ENCODE data around the gene IRF5.

IRF5 gene

DNA sequence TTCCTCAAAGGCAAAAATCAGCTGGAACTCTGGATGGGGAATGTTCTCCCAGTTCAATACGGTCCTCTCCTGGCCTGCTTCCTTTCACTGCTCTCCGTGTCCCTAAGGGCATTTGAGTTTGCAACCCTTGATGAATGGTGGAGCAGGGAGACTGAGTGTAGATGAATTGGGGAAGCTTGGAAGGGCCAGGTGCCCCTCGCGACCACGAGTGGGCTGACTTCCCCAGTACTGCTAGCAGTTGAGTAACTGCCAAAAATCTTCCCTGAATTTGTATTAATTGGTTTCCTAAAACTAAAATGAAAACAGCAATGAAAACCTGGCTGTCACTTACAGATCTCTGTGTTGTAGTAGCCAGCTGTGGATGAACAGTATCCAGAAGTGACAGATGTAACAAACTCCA, 13.6 kb downstream of the IRF5 start:
- in situ Hi-C loops (cut with HindIII; ENCODE audit: low sequenced_read_pairs), result no loop called here
- DNase-seq (ENCODE audit: low read depth, low spot score), result no peak
- TF ChIP-seq, protein P1, sequence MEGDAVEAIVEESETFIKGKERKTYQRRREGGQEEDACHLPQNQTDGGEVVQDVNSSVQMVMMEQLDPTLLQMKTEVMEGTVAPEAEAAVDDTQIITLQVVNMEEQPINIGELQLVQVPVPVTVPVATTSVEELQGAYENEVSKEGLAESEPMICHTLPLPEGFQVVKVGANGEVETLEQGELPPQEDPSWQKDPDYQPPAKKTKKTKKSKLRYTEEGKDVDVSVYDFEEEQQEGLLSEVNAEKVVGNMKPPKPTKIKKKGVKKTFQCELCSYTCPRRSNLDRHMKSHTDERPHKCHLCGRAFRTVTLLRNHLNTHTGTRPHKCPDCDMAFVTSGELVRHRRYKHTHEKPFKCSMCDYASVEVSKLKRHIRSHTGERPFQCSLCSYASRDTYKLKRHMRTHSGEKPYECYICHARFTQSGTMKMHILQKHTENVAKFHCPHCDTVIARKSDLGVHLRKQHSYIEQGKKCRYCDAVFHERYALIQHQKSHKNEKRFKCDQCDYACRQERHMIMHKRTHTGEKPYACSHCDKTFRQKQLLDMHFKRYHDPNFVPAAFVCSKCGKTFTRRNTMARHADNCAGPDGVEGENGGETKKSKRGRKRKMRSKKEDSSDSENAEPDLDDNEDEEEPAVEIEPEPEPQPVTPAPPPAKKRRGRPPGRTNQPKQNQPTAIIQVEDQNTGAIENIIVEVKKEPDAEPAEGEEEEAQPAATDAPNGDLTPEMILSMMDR (IDR thresholded peaks at IDR 0.05; ENCODE audit: low read depth, low read length), result no peak
- no peak overlapping the region for H3K4me3 ChIP-seq (ENCODE audit: low read depth, low read length)

DNA sequence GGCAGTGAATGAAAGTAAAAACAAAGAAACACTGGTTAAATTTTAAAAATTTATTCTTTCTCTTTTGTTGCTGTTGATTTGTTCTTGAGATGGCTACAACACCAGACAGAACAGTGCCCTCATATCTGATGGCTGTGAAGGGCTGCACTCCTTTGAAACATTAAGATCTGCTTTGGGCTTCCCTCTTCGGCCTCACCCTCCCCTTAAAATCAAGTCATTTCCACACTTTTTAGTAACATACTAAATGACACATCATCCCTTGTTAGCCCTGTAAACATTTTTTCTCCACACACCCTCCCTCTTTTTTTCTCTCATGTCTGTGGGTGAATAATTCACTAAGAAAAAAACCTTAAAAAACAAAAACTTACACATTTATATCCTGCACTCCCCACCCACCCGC, 16.4 kb downstream of the IRF5 start:
- H3K4me3 ChIP-seq (ENCODE audit: low read depth, low read length), result no peak overlapping the region
- in situ Hi-C loops (cut with HindIII; ENCODE audit: low sequenced_read_pairs), result no loop called here
- TF ChIP-seq, protein P1 (IDR thresholded peaks at IDR 0.05; ENCODE audit: low read depth, low read length), result no peak
- DNase-seq (ENCODE audit: low read depth, low spot score), result no peak

DNA sequence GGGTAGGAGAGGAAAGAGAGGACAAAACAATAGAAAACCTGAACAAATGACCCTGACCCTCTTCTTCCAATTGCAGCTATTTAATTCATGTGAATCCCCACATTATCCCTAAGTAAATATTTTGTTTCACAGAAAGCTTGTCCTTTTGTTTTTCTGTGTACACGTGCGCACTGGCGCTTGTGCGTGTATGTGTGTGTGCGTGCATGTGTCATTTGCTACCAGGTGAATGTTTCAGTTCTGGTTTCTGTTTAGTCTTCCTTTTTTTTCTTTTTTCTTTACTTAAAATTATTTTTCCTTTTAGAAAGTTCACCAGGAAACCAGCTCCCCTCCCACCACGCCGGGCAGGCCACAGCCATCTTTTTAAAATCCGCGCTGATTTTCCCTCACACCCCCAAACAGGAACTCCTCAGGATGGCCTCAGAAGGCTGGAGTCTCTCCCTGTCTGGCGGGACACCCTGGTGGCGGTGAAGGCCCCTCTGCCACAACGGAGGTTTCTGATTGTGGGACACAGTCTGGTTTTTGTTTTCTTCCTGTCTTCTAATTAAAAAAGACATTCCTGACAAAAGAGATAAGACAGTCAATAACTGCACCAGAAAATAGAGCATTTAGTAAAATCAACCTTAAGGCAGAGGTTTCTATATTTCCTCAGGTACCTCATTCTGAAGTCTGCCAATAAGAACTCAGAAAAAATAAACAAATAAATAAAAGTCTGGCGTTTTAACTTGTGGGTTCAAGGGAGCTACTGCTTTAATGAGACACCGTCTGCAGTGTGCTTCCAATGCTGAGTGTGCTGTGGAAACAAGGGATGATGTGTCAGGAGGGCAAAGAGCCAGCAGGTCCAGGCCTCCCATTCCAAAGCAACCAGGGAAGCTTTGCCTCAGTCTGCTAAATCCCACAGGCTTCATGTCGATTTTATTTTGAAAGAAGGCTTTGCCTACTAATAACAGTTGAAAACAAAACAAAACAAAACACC, 17.4 kb downstream of the IRF5 start:
- in situ Hi-C loops (cut with HindIII; ENCODE audit: low sequenced_read_pairs), result no loop called here
- TF ChIP-seq, protein P1 (IDR thresholded peaks at IDR 0.05; ENCODE audit: low read depth, low read length), result no peak
- no peak overlapping the region for H3K4me3 ChIP-seq (ENCODE audit: low read depth, low read length)
- DNase-seq (ENCODE audit: low read depth, low spot score), result peak; percentile 69

DNA sequence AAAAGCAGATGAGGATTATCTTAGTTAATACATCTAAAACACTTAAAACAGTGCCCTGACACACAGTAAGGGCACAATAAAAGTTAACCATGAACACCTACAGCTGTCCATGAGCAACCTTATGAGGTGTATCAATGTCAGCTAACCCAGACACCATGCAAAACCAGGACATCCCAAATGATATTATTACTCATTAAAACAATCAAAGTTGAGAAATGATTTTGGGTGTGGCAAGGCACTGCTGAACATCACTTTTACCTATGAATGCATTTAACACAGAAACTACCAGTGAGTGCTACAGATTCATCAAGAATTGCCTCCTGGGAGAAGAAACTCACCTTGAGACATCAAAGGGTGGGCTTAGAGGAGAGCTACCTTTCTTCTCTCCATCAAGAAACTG, 18.3 kb downstream of the IRF5 start:
- in situ Hi-C loops (cut with HindIII; ENCODE audit: low sequenced_read_pairs), result no loop called here
- H3K4me3 ChIP-seq (ENCODE audit: low read depth, low read length), result no peak overlapping the region
- no peak for DNase-seq (ENCODE audit: low read depth, low spot score)
- TF ChIP-seq, protein P1 (IDR thresholded peaks at IDR 0.05; ENCODE audit: low read depth, low read length), result no peak

DNA sequence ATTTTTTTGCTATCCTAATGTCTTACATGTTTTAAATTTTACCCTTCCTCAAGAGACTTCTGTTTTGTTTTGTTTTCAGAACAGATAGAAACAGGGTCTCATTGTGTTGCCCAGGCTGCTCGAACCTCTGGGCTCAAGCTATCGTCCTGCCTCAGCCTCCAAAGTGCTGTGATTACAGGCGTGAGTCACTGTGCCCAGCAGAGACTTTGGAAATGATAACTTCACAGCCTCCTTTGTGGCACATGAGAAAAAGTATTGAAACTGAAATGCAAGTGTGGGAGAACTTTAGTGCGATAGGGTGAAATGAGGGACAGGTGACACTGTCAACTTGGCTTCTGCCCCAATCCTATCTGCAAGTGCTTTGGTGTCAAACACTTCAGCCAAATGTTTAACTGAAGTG, 21.6 kb downstream of the IRF5 start:
- in situ Hi-C loops (cut with HindIII; ENCODE audit: low sequenced_read_pairs), result no loop called here
- no peak for DNase-seq (ENCODE audit: low read depth, low spot score)
- no peak overlapping the region for H3K4me3 ChIP-seq (ENCODE audit: low read depth, low read length)
- TF ChIP-seq, protein P1 (IDR thresholded peaks at IDR 0.05; ENCODE audit: low read depth, low read length), result no peak

DNA sequence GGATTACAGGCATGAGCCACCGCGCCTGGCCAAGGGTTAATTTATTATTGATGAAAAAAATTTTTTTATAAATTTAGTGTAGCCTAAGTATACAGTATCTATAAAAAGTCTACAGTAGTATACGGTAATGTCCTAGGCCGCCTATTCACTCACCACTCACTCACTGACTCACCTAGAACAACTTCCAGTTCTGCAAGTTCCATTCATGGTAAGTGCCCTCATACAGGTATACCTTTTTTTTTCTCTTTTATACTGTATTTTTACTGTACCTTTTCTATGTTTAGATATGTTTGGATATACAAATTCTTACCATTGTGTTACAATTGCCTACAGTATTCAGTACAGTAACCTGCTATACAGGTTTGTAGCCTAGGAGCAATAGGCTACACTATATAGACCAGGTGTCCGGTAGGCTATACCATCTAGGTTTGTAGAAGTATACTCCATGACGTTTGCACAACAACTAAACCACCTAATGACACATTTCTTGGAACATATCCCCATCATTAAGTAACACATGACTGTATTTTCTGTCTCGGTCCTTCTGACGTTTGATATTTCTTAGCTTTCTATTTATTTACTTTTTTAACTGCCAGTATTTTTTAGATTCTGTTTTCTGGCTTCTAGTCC, 23.4 kb downstream of the IRF5 start:
- DNase-seq (ENCODE audit: low read depth, low spot score), result no peak

More for the DNA sequence above, 23.4 kb downstream of the IRF5 start:
- TF ChIP-seq, protein P1 (IDR thresholded peaks at IDR 0.05; ENCODE audit: low read depth, low read length), result no peak
- no peak overlapping the region for H3K4me3 ChIP-seq (ENCODE audit: low read depth, low read length)
- in situ Hi-C loops (cut with HindIII; ENCODE audit: low sequenced_read_pairs), result no loop called here
